HG02870 (cell line): ENCODE results near the gene FAR2.
"Not testable (repeated sequence)": the region's sequence is repeated elsewhere in the genome, so short reads cannot be mapped to it uniquely, and the experiment has no call there.

Experiments
- ATAC-seq: cut with Tn5 transposase; IDR thresholded peaks from one replicate; pipeline ENCODE4 v1.9.1; 2021; ENCODE audit warnings: mild to moderate bottlenecking, moderate library complexity; ENCODE audit not compliant: unreplicated experiment

FAR2 gene

DNA sequence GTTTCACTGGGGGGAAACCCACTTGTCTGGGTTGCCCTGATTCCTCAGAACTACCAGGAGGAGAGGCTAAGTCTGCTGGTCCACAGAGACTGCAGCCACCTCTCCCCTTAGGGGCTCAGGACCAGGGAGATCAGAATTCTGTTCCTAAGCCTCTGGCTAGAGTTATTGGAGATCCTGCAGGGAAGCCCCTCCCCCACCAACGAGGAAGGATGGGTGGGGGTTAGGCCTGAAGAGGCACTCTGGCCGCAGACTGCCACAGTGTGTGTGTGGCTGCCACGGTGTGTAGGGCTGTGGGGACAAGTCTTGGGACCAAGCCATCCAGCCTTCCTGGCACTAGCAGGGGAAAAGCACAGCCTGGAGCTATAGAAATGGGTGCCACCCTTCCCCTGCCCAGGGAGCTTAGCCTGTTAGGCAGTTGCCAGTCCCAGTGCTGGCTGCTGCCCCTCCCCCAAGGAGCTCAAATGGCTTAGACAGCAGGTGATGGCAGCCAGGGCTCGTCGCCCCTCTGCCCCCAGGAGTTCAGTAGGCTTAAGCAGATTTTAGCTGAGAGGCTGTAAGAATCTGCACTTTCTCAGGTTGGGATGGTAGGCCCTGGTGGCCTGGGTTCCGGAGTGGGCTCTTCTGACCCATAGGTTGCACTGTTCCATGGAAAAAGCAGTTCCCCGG, 124.2 kb downstream of the FAR2 start:
- no peak for ATAC-seq

DNA sequence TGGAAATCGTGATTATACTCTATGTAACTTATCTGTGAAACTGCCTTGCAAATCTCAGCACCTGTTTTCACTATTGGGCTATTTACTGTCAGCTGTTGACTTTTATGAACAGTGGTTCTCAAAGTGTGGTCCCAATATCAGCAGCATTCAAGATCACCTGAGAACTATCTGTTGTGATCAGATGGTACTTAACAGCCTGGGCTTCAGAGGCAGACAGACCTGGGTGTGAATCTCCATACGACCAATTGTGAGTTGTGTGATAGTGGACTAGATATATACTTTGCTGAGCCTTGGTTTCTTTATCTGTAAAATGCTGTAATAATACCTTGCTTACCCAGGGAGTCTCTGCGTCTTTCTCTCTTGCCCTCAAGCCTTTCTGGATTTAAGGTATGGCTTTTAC, 126.8 kb downstream of the FAR2 start:
- ATAC-seq: no peak

DNA sequence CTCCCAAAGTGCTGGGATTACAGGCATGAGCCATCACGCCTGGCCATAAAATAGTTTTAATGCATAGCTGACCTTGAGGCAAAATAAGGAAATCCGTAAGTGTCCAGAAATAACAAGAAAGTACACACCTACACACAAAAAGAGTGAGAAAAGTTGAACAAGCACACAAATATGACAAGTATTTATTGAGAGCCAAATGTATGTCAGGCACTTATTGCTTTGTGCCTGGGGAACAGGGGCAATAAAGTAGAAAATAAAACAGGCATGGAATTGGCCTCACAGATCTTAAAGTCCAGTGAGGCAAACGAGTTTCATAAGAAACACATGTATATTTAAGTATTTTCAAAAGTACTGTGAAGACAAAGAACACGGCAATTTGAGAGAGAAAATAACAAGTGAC, 128.2 kb downstream of the FAR2 start:
- ATAC-seq: no peak

DNA sequence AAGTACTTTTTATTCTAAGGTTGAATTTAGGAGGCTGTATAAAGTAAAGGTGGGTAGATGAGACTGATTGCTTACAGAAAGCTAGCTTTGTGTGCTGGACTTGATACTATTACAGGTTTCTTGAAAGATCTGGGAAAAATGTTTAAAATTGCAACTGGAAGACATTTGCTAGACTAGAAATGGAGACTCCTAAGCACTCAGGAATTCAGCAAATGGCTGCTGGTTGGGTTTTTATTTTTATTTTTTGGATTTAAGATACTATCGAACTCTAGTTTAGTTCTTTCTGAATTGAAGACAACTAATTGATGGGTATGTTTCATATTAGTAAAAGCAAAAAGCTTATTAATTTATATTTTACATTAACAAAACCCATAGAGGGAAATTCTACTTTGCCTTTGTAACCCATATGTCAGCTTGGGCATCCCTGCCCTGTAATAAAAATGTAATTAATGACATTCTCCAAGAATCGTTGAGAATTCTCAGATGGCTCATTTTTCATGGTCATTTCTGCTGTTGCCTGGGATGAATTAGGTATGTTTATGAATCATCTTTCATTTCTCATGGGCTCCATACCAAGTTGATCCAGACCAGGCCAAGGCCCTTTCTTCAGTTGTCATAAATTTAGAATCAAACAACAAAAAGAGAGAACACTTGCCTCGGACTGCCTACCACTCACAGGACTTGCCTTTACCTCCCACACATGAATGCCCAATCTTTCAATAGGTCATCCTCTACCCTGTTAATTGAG, 129.8 kb downstream of the FAR2 start:
- ATAC-seq: no peak

DNA sequence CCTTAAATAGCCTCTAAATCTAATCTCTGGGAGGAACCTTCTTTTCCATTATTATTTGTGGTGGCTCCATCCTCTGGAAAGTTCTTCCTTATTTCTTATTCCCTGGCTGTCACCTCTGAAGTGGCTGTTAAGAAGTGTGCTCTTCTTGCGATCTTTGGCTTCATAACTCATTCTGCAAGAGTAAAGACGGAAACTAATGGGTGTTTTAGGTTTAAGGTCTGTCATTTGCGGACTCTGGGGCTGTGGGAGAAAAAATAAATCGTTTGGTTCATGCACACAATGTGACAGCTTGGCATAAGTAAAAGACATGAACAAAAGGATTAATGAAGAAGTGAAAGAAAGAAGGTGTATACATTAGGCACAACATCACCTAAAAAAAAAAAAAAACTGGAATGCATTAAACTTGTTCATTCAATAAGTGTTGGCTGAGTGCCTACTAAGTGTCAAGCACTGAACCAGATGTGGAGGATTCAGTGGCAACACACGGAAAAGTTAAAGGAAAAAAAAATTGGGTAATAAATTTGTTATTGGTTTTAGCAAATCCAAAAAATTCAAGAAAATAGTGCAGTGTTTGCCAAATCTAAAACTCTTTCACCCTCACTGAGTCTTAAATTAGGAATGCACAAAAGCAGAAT, 132.4 kb downstream of the FAR2 start:
- no peak for ATAC-seq

DNA sequence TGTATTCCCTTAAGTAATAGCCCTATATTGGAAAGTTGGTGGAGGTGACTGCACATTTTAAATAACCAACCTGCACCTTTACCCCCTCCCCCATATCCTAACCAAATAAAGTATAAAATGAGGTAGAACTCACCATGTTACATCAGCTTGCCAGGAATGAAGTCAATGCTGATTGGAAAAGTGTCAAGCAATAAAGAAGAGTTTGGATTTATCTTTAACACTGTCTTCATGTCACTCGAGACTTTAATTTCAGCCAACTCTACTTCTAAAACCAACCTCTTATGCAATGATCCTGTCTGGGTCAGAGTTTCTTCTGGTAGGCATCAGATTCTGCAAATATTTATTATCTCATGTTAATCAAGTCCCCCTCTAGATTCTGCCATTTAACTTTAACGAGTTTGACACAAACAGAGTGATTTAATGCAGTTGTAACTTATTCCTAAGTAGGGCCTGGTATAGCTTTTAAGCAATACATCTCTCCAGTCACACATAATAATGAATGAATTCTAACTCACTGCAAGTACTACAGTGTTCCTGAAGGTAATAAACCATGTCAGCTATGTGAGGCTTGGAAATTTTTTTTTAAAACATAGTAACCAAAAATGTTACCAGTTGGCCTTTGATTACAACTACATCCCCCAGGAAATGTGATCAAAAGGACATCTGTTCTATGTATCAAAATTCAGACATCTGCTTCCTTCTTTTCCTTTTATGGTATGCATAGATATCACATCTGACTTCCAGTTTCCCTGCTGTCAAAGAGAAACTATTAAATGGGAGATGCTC, 133.1 kb downstream of the FAR2 start:
- ATAC-seq: no peak

DNA sequence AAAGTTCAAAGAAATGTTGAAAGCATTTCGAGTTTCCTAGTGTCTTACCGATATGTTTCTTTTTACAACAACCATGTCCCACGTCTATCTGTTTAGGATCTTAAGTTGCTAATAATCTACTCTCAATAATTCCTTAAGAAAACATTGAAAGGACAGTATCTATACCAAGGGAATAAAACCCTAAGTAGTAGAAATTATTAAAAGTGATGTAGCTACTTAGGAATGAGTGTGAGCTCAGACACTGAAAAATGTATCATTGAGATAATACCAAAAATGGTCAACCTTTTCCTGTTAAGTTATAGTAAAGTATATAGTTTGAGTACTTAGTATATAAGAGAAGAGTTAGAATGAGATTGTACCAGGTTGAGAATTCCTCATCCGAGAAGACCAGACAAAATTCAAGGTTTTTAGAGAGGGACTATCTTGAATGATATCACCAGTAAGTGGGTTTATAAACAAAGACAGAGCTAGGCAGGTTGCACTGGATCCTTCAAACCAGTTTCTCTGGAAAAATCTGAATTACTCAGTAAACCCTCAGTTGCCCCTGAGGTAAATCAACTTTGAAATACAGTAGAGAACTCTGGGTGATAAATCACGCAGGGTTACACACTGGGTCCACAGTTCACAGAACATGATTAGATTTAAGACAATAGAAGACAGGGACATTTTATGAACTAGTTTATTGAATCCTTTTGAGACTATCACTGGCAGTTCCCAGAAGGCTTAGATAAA, 135.1 kb downstream of the FAR2 start:
- ATAC-seq: no peak

DNA sequence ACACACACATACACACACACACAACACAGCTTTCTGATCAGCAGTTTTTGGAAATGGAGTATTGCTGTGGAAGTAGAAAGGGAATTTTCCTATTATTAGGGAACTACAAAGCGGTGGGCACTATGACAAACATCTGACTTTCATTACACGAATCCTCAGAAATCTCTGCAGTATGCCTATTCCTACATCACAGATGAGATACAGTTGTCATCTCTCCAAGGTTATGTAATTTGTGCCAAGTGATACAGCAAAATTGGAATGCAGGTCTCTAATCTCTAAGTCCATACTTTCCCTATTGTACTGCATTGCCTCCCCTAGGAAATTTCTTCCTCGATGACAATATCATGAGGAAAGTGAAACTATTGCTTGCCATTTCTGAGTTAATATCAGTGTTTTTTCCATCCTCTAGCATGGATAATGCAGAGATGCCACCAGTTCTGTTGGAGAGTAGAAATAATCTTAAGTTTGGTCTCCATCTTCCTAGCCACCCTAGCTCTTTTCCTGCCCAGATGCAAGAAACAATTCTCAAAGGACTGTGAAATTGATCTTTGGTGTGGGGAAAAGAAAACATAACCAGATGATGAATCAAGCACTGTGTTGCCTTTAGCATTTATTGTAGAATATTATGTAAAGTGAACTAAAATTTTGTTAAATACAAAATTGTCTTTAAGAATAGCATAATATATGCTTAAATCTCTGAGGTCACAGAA, 137.2 kb downstream of the FAR2 start:
- no peak for ATAC-seq

DNA sequence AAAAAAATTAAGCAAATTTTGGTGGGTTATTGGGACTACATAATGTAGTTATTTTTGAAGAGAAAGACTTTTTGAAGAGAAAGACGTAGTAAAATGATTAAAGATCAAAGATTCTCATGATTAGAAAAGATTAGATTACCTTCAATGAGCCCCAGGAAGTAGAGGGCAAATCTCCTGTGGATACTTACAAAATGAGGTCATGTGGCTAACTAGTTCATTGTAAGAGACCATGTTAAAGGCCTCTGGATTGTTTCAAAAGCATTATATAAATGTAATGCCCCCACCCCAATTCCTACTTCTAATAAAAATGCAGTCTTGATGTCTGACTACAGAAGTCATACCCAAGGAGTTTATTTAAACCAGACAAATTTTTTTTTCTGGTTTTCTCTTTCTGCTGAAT, 138.5 kb downstream of the FAR2 start:
- ATAC-seq: no peak

DNA sequence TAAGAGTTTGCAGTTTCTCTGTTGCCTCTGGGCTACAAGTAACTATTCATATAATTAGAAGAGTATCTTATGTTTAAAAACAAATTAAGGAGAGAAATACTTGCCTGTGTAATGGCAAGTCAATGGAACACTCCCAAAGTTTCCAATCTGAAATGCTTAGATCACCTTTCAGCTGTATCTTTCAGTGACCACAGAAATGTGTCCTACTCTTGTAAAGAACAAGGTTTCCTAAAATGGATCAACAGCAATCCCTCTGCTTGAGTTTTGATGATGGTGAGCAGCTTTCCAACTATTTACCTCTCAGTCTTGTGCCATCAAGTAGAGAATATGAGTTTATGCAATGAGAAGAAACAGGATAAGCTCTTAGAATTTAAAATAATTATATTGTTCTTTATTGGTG, 139.0 kb downstream of the FAR2 start:
- ATAC-seq: no peak

DNA sequence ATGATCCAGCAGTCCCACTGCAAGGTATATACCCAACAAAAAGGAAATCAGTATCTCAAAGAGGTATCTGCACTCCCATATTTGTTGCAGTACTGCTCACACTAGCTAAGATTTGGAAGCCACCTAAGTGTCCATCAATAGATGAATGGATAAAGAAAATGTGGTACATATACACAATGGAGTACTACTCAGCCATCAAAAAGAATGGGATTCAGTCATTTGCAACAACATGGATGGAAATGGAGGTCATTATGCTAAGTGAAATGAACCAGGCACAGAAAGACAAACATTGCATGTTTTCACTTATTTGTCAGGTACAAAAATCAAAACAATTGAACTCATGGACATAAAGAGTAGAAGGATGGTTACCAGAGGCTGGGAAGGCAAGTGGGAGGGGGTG, 141.4 kb downstream of the FAR2 start:
- not testable (repeated sequence) for ATAC-seq

DNA sequence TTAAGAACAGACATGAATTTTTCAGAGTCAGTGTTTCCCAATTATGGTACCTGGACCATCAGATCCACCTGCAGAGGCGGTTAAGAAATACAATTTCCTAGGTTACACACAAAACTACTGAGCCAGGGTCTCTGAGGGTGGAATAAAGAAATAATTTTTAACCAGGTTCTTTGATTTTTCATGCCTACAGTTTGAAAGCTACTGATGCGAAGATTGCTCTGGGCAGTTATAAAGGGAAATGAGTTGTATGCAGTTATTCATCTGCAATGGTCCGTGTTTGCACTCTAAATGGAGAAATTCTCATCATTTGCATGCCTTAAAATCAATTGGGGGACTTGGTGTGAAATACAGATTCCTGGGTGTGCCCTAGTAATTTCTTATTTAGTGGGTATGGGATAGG, 142.1 kb downstream of the FAR2 start:
- ATAC-seq: no peak

DNA sequence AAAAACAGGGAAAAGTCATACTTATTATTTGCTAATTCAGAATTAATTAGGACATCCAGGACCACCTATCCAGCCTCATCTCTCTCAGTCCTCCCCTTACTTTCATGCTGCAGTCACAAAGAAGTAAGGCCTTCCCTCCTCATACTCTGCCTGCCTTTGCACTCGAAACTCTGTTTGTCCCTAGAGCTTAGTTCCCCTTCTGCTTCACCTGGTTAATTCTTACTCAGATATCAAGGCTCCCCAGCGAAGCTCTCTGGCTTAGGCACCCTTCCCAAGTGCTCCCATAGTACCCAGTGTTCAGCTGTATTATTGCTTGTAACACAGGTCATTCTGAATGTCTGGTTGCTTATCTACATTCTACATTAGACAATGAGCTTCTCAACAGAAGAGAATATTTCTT, 150.6 kb downstream of the FAR2 start:
- no peak for ATAC-seq

DNA sequence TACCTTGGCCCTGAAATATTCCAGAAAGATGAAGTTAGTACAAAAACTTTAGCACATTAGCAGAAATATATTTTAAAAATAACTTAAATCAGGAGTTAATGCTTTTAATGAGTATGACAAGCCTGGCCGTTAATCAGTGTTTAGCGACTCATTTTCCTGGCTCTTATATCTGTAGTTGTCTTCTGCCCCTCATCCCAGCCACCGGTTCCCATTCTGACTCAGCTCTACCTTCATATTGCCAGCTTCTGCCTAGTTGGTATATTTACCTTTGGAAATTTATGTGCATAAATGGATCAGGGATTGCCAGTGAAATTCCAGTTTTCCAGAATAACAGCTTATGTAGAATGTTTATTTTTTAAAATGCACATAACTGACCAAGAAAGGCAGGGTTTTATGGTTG, 152.0 kb downstream of the FAR2 start:
- ATAC-seq: no peak

DNA sequence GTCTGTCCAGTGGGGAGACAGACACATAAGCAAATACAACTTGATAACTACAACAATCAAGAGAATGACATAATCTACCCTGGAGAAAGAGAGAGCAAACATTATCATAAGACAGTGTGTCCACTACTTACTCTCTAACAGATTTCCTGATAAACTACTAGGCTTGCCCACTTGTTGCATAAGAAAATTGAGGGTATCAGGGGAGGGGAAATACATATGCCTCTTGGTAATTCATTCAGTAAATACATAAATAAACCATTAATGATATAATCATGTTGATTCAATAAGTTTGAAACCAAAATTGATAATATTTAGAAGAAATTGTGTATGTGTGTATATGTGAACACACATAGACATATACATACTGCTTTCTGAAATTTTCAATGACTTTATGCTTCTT, 155.3 kb downstream of the FAR2 start:
- no peak for ATAC-seq

DNA sequence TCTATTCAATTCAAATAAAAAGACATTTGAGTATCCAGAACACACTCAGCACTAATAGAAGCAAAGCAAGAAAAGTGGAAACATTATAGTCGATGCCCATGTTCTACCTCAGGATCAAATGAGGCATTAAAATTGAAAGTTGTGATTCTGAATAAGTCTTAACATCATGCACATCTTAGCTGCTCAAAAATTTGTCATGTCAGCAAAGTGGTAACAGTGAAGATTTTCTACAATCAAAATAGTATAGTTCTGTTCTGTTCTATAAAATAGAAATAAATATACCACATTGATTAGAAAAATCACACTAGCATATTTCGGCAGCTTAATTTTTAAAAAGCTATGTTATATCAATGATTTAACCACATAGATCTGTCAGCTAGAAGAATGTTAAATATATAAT, 157.2 kb downstream of the FAR2 start:
- ATAC-seq: no peak

DNA sequence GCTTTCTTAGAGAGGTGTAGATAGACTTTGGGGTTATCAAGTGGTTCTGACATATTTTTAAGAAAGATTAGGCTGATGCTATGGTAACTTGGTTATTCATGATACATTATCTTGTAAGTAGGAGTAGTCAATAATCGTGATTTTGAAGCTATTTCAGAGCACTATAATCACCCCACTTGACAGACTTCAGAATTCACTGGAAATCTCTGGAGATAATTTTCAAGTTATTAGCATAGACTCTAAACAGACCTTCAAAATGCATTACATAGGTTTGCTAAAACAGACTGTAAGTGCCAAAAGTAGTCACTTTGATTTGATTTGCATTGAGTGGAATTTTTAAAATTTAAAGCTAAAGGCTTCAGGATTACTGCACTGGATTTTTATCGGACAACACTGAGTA, 157.6 kb downstream of the FAR2 start:
- ATAC-seq: no peak

DNA sequence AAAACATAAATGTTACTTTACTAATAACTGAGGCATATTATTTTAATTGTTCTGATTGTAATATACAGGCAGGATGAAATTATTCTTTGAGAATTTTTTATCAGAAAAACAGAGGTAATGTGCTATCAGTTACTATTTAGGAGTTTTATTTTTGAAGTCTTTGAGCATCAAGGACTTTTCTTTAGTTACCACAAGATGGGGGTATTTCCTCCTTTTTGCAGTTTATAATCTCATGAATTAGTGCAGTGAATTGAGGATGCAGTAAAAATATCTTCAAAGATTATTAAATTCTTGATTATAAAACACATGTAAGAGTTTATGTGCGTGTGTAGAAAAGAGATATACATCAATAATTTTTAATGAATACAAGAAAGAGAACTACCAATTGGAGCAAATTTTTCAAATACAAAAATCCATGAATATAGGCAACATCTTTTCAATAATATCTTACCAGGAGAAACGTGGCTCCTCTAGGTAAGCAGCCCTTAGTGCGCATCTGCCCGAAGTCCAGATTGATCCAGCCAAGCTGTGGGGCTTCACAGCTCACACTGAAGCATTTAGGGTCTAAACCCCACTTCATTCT, 160.3 kb downstream of the FAR2 start:
- ATAC-seq: no peak

DNA sequence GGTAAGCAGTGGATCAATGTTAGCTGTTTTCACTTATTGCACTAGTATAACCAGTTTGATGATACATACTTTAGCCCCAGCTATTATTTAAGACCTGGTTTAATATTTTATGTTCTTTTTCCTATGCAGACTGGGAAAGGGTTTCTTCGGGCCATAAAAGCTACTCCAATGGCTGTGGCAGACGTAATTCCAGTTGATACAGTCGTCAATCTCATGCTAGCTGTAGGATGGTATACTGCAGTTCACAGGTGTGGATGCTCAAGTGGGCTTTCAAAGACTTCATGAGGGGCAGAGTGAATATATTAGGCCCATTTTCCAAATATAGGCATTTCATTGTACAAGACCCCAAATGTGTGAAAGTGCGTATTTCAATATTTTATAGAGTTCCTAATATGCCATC, 161.8 kb downstream of the FAR2 start:
- ATAC-seq: no peak

DNA sequence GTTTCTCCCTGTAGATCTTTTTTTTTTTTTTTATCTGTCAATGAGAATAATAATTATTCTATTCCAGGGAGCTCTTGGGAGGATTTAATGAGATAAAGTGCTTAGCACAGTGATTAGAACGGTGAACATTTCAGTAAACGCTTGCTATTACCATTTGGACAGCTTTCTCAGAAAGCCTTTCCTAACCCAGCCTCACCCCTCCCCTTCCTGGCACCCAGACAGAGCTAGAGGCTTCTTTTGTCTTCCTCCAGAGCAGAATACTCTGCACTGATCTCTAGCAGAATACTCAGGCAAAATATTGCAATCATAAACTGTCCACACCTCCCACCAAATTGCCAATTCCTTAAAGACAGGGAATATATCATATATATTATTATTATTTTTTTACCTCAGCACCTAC, 165.3 kb downstream of the FAR2 start:
- ATAC-seq: no peak
